CD4-positive, alpha-beta T cell treated with Interferon gamma for 1 hour (primary cell): ENCODE data around the gene RASA4B.
"Not testable (repeated sequence)": the region's sequence is repeated elsewhere in the genome, so short reads cannot be mapped to it uniquely, and the experiment has no call there.

Experiments
- DNase-seq: peaks from one replicate; pipeline ENCODE4 v3.0.0-alpha.2; 2020

Gene RASA4B

GRCh38 chr7:102517550-102518147 is at the start of gene RASA4B:
Gene RASA4B (minus strand): TSS chr7:102517777. CDS start chr7:102517710, 67 bp downstream.
- not testable (repeated sequence) for DNase-seq

- DNase-seq = not testable (repeated sequence)
Observed at GRCh38 chr7:102550808-102551422, 33.3 kb upstream of the RASA4B start, which contains the start of gene SPDYE2. Gene SPDYE2 (plus strand): TSS chr7:102551226. CDS start chr7:102553256, 2,030 bp downstream.

- not testable (repeated sequence) for DNase-seq
Observed at GRCh38 chr7:102546353-102546752, 28.8 kb upstream of the RASA4B start.

GRCh38 chr7:102545288-102545687 is 27.7 kb upstream of the RASA4B start:
- DNase-seq = not testable (repeated sequence)

- not testable (repeated sequence) for DNase-seq
Observed at GRCh38 chr7:102544372-102544771, 26.8 kb upstream of the RASA4B start.

- DNase-seq = not testable (repeated sequence)
Observed at GRCh38 chr7:102543596-102543995, 26.0 kb upstream of the RASA4B start, which contains the start of gene UPK3BL2. Gene UPK3BL2 (minus strand): TSS chr7:102543696. CDS start chr7:102543636, 60 bp downstream.

- DNase-seq = not testable (repeated sequence)
Observed at GRCh38 chr7:102542771-102543170, 25.2 kb upstream of the RASA4B start.

GRCh38 chr7:102542083-102542482 is 24.5 kb upstream of the RASA4B start:
- not testable (repeated sequence) for DNase-seq

- DNase-seq = not testable (repeated sequence)
Observed at GRCh38 chr7:102540604-102541003, 23.0 kb upstream of the RASA4B start.

GRCh38 chr7:102535062-102535615 is 17.6 kb upstream of the RASA4B start:
- not testable (repeated sequence) for DNase-seq

GRCh38 chr7:102532127-102532526 is 14.6 kb upstream of the RASA4B start:
- not testable (repeated sequence) for DNase-seq

GRCh38 chr7:102531583-102531982 is 14.0 kb upstream of the RASA4B start:
- not testable (repeated sequence) for DNase-seq

- not testable (repeated sequence) for DNase-seq
Observed at GRCh38 chr7:102527822-102528793, 10.5 kb upstream of the RASA4B start.

- DNase-seq = not testable (repeated sequence)
Observed at GRCh38 chr7:102527182-102527581, 9.6 kb upstream of the RASA4B start.

- DNase-seq = not testable (repeated sequence)
Observed at GRCh38 chr7:102524803-102525202, 7.2 kb upstream of the RASA4B start.

- not testable (repeated sequence) for DNase-seq
Observed at GRCh38 chr7:102520797-102521196, 3.2 kb upstream of the RASA4B start.

- not testable (repeated sequence) for DNase-seq
Observed at GRCh38 chr7:102516951-102517350, 626 bp downstream of the RASA4B start.

GRCh38 chr7:102515889-102516288 is 1.7 kb downstream of the RASA4B start:
- not testable (repeated sequence) for DNase-seq

GRCh38 chr7:102514881-102515721 is 2.5 kb downstream of the RASA4B start:
- DNase-seq = not testable (repeated sequence)

GRCh38 chr7:102512642-102513221 is 4.8 kb downstream of the RASA4B start:
- DNase-seq = not testable (repeated sequence)

GRCh38 chr7:102511860-102512522 is 5.6 kb downstream of the RASA4B start:
- DNase-seq = not testable (repeated sequence)
